ENCODE measurements around the gene RPS15A.

The RPS15A gene

GRCh38 chr16:18832006-18832405 is 41.9 kb upstream of the RPS15A start:
- no peak overlapping the region for H3K4me3 ChIP-seq (ENCODE audit: low read depth, low read length)
- no peak for DNase-seq (ENCODE audit: low read depth)
- no peak for TF ChIP-seq CTCF (IDR thresholded peaks at IDR 0.05; ENCODE audit: insufficient read depth, low read depth, low read length, missing control alignments)

- TF ChIP-seq CTCF (IDR thresholded peaks at IDR 0.05; ENCODE audit: insufficient read depth, low read depth, low read length, missing control alignments): no peak
- H3K4me3 ChIP-seq (ENCODE audit: low read depth, low read length): no peak overlapping the region
- DNase-seq (ENCODE audit: low read depth): no peak
Observed at GRCh38 chr16:18829251-18829650, 39.1 kb upstream of the RPS15A start.

GRCh38 chr16:18827890-18828289 is 37.8 kb upstream of the RPS15A start:
- H3K4me3 ChIP-seq (ENCODE audit: low read depth, low read length): no peak overlapping the region
- TF ChIP-seq CTCF (IDR thresholded peaks at IDR 0.05; ENCODE audit: insufficient read depth, low read depth, low read length, missing control alignments): no peak
- DNase-seq (ENCODE audit: low read depth): no peak

- TF ChIP-seq CTCF (IDR thresholded peaks at IDR 0.05; ENCODE audit: insufficient read depth, low read depth, low read length, missing control alignments): no peak
- DNase-seq (ENCODE audit: low read depth): no peak
- H3K4me3 ChIP-seq (ENCODE audit: low read depth, low read length): no peak overlapping the region
Observed at GRCh38 chr16:18816286-18816685, 26.2 kb upstream of the RPS15A start.

- no peak for DNase-seq (ENCODE audit: low read depth)
- no peak for TF ChIP-seq CTCF (IDR thresholded peaks at IDR 0.05; ENCODE audit: insufficient read depth, low read depth, low read length, missing control alignments)
- H3K4me3 ChIP-seq (ENCODE audit: low read depth, low read length): no peak overlapping the region
Observed at GRCh38 chr16:18811925-18812324, 21.8 kb upstream of the RPS15A start.

- DNase-seq (ENCODE audit: low read depth): no peak
- no peak overlapping the region for H3K4me3 ChIP-seq (ENCODE audit: low read depth, low read length)
- no peak for TF ChIP-seq CTCF (IDR thresholded peaks at IDR 0.05; ENCODE audit: insufficient read depth, low read depth, low read length, missing control alignments)
Observed at GRCh38 chr16:18809165-18809564, 19.0 kb upstream of the RPS15A start.

GRCh38 chr16:18805257-18805773 is 15.2 kb upstream of the RPS15A start:
- H3K4me3 ChIP-seq (ENCODE audit: low read depth, low read length): no peak overlapping the region
- no peak for DNase-seq (ENCODE audit: low read depth)
- no peak for TF ChIP-seq CTCF (IDR thresholded peaks at IDR 0.05; ENCODE audit: insufficient read depth, low read depth, low read length, missing control alignments)

All from GM12865 (cell line).